ENCODE measurements around the gene REV3L.
A peak's percentile ranks its signal among the peaks of the same experiment; 100 is the strongest.
"Not testable (repeated sequence)": the region's sequence is repeated elsewhere in the genome, so short reads cannot be mapped to it uniquely, and the experiment has no call there.

The REV3L gene

GRCh38 chr6:111490067-111490466, 7.0 kb upstream of the REV3L start:
- DNase-seq (ENCODE audit: low read depth), result no peak

GRCh38 chr6:111487661-111488060, 4.6 kb upstream of the REV3L start:
- DNase-seq (ENCODE audit: low read depth), result no peak

DNA sequence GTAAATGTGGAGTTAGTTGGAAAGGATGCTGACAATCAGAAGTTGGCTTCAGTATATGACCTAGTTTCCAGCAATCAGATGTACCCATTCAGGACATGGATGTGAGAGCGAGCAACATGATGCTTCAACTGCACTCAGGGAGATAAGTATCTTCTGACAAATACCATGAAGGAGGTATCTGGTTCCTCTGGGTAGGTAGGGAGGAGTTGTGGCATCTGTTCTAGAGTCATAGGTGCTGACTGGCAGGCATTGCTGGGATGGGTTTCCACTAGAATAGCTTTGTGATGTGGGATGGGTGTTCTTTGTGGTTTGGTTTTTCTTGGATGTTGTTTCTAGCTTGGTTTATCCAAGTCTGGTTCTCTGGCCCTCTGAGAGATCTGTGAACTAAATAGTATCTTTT, 3.9 kb upstream of the REV3L start:
- no peak for DNase-seq (ENCODE audit: low read depth)

- DNase-seq (ENCODE audit: low read depth), result no peak
These were observed 3.5 kb upstream of the REV3L start for GRCh38 chr6:111486475-111486874.

DNA sequence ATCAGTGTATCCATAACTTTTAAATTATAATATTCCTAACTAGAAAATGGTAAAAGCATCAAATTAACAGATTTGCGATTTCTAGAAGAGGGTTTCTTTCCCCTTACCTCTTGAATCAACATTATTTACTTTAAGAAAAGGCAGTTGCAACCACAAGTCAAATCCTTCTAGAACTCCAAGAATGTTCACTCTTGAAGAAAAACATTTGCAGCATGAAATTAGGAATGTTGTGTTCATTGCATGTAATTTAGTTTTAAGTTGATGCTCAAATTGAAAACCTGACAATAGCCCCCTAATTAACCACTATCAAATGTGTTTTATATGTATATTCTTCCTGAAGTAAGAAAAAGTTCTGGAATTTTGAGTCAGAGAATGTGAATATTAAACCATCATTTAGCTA, 2.3 kb upstream of the REV3L start:
- DNase-seq (ENCODE audit: low read depth), result no peak

DNA sequence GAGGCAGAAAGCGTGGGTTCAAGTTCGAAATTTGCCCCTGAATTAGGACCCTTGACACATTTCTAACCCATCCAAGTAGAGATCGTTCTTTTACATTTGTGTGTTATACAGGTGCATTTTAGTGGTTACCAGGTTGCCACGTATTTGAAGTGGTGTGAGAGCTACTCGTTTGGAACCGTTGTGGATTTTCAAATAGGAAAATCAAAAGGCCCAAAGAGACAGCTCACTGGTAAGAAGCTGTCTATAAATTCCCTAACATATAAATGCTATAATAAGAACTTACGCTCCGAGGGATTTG, 1.6 kb upstream of the REV3L start:
- no peak for DNase-seq (ENCODE audit: low read depth)

GRCh38 chr6:111483736-111484632, 966 bp upstream of the REV3L start:
- DNase-seq (ENCODE audit: low read depth), result peak; percentile 94

- no peak for DNase-seq (ENCODE audit: low read depth)
These were observed 645 bp downstream of the REV3L start for GRCh38 chr6:111482188-111482958.

GRCh38 chr6:111481836-111482187, 1.2 kb downstream of the REV3L start:
- no peak for DNase-seq (ENCODE audit: low read depth)

GRCh38 chr6:111480988-111481822, 1.8 kb downstream of the REV3L start:
- no peak for DNase-seq (ENCODE audit: low read depth)

- no peak for DNase-seq (ENCODE audit: low read depth)
These were observed 4.3 kb downstream of the REV3L start for GRCh38 chr6:111478749-111479148.

GRCh38 chr6:111478064-111478476, 4.9 kb downstream of the REV3L start:
- peak; percentile 68 for DNase-seq (ENCODE audit: low read depth)

- no peak for DNase-seq (ENCODE audit: low read depth)
These were observed 5.5 kb downstream of the REV3L start for GRCh38 chr6:111477481-111477938.

- not testable (repeated sequence) for DNase-seq (ENCODE audit: low read depth)
These were observed 7.0 kb downstream of the REV3L start for GRCh38 chr6:111476061-111476460.

DNA sequence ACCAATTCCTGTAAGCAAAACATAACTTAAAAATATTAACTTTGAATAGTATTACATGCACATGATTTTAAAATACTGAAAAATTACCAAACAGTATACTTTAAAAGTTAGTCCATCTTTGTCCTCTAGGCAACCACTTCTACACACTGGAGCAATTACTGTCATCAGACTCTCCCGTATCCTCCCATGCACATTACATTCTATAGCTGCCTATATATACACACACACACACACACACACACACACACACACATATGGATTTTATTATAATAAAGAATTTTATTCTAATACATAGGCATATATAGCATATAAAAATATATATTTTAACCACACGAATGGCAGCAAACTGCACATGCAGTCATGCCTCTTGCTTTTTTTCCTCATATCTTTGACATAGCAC, 8.2 kb downstream of the REV3L start:
- no peak for DNase-seq (ENCODE audit: low read depth)

DNA sequence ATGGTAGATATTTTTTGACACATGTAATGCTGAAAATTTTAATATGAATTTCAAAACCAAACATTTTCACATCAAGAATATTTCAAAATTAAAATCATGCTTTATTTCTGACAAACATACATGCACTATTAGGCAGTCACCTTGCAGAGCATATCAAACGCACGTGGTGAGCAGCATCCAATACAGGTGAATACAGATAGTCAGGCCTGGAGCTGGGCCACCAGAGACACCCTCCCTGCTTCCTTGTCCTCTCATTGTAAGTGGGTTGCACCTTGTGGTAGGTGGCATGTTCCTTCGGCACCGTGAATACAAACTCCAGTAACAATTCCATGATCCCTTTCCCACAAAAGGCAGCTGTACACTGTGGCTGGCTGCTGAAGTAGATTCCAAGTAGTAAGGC, 8.9 kb downstream of the REV3L start:
- DNase-seq (ENCODE audit: low read depth), result no peak

DNA sequence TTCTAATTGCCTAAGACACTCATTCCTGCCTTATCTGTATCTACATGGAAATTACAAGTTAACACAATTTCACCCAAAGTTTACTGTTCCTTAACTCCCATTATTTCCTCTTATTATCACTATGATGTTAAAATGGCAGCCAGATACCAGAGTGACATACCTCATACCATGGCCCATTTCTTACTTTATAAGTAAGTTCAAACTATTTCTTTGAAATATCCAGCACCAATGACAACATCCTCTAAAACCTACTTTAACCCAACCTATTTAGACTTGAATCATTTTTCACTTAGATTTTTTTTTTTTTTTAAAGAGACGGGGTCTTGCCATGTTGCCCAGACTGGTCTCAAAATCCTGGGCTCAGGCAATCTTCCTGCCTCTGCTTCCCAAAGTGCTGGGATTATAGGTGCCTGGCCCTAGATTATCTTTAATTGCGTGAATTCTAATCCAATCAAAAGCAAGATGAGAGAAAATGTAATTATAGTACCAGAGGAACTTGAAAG, 10.0 kb downstream of the REV3L start:
- DNase-seq (ENCODE audit: low read depth), result no peak

- DNase-seq (ENCODE audit: low read depth), result no peak
These were observed 11.1 kb downstream of the REV3L start for GRCh38 chr6:111471958-111472357.

GRCh38 chr6:111471533-111471932, 11.5 kb downstream of the REV3L start:
- no peak for DNase-seq (ENCODE audit: low read depth)

DNA sequence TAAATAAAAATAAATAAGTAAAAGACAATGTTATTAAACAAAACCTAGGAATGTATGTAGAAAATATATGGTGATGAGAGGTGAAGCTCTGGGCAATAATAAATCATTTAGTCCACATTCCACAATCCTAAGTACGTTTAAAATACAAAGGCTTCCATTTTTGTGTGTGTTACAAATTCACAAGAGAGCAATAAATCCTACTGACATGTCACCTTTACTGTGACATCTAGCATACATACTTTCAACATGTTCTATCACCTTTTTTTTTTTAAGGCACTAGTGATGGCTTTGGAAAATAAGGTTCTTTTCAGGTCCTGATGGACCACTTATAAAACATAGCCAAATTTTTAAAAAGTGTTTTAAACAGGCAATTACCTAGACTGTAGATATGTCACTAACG, 12.0 kb downstream of the REV3L start:
- no peak for DNase-seq (ENCODE audit: low read depth)

GRCh38 chr6:111469543-111469942, 13.5 kb downstream of the REV3L start:
- no peak for DNase-seq (ENCODE audit: low read depth)

GRCh38 chr6:111468329-111469012, 14.5 kb downstream of the REV3L start:
- no peak for DNase-seq (ENCODE audit: low read depth)

Data from HS-27A (cell line).